ENCODE data around the gene CLDN20.

CLDN20 gene

DNA sequence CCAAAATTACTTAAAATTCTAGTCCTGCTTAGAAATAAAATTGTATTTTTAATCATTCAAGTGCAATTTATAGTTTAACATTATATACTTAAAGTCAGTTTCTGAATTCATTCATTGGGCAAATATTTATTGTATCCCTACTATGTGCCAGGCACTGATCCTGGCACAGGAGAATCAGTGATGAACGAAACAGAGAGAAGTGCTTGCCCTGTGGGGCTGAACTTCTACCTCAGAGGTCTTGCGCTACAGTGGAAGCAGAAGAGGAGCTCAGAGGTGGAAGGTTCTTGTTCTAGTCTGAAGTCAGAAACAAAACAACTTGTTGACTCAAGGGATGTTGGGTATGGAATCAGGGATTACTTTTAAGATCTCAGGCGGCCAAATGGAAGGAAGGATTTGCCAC is 6.0 kb downstream of the CLDN20 start:
- no peak for DNase-seq (ENCODE audit: low read depth)

GRCh38 chr6:155270561-155271091 is 6.8 kb downstream of the CLDN20 start:
- no peak for DNase-seq (ENCODE audit: low read depth)

GRCh38 chr6:155271145-155271544 is 7.3 kb downstream of the CLDN20 start:
- DNase-seq (ENCODE audit: low read depth) = no peak

GRCh38 chr6:155272353-155273232 is 8.8 kb downstream of the CLDN20 start:
- DNase-seq (ENCODE audit: low read depth) = no peak

- DNase-seq (ENCODE audit: low read depth) = no peak
These were observed 9.6 kb downstream of the CLDN20 start for GRCh38 chr6:155273431-155273830.

GRCh38 chr6:155274106-155274505 is 10.3 kb downstream of the CLDN20 start:
- DNase-seq (ENCODE audit: low read depth) = no peak

- DNase-seq (ENCODE audit: low read depth) = no peak
These were observed 10.7 kb downstream of the CLDN20 start for GRCh38 chr6:155274533-155274932.

DNA sequence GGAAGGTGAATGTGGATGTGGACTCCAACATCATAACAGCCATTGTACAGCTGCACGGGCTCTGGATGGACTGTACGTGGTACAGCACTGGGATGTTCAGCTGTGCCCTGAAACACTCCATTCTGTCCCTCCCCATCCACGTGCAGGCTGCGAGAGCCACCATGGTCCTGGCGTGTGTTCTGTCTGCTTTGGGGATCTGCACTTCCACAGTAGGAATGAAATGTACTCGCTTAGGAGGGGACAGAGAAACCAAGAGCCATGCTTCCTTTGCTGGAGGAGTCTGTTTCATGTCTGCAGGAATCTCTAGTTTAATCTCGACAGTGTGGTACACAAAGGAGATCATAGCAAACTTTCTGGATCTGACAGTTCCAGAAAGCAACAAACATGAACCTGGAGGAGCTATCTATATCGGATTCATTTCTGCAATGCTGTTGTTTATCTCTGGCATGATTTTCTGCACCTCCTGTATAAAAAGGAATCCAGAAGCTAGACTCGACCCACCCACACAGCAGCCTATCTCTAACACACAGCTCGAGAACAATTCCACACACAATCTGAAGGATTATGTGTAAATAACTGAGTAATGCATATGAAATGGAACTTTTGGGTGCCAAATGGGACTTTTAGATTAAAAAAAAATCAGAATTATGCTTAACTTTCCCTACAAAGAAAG is 12.1 kb downstream of the CLDN20 start:
- no peak for DNase-seq (ENCODE audit: low read depth)

- no peak for DNase-seq (ENCODE audit: low read depth)
These were observed 12.8 kb downstream of the CLDN20 start for GRCh38 chr6:155276638-155277037.

DNA sequence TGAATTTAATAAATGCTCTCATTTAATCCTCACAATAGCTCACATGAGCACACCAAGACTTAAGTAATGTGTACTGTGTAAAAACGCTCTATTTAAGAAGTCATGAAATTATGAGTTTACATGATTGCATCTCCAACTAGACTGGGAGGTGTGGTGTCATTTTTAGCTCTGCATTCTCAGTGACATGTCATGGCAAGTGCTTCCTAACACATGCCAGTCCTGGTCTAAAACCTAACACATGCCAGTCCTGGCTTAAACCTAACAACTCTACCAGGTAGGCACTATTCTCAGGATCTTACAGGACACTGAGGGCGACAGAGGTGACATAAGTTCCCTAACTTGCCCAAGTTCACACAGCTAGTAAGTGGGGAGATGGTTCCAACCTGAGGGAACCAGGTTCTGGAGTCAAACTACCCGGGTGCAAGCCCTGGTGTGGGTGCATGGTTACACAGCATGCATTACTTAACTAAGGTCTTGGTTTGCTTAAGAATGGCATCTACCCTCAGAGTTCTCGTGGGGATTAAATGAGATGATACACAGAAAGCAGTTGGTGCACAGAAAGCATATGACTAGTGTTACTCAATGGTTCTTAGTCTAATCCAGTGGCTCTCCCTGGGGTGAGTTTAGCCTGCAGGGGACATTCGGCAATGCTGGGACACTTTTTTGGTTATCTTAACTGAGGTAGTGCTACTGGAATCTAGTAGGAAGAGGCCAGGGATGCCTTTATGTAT is 14.7 kb downstream of the CLDN20 start:
- no peak for DNase-seq (ENCODE audit: low read depth)

GRCh38 chr6:155284775-155285174 is 21.0 kb downstream of the CLDN20 start:
- no peak for DNase-seq (ENCODE audit: low read depth)

DNA sequence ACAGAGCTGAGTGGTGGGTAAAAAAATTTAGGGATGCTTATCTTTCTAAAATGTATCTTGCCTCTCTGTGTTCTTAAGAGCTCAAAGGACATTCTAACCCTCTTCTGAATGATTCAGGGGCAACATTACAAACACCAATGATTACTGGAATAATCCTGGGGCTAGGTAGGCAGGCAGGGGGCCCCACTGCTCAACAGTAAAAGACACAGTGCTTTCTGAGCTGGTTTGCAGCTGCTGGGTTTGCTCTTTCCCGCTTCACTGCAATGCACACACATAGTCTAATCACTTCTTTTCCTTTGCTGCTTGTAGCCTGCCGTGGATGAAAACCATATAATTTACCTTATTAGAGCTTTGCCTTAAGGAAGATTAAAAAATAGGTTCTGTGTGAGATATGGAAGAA is 23.9 kb downstream of the CLDN20 start:
- DNase-seq (ENCODE audit: low read depth) = no peak

- no peak for DNase-seq (ENCODE audit: low read depth)
These were observed 26.7 kb downstream of the CLDN20 start for GRCh38 chr6:155290491-155290890.

GRCh38 chr6:155291291-155291690 is 27.5 kb downstream of the CLDN20 start:
- no peak for DNase-seq (ENCODE audit: low read depth)

- DNase-seq (ENCODE audit: low read depth) = no peak
These were observed 28.9 kb downstream of the CLDN20 start for GRCh38 chr6:155292711-155293110.

GRCh38 chr6:155297669-155298068 is 33.9 kb downstream of the CLDN20 start:
- DNase-seq (ENCODE audit: low read depth) = no peak

DNA sequence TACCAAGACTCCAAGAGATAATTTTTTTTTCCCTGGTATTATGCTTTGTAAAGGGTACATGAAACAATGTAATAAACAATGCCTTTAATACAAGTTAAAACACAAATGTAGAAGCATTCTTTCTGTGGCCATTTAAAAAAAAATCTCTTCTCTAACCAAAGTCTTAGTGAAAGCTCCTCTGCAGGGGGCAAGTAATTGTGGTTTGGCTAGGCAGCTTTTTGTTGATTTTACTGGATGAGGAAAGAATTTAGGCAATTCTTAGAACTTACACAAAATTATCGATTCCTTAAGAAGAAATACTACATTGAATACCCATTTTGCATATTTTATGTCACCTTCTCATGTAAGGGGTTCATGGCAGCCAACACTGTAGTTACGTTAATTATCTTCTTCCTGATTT is 38.1 kb downstream of the CLDN20 start:
- DNase-seq (ENCODE audit: low read depth) = no peak

DNA sequence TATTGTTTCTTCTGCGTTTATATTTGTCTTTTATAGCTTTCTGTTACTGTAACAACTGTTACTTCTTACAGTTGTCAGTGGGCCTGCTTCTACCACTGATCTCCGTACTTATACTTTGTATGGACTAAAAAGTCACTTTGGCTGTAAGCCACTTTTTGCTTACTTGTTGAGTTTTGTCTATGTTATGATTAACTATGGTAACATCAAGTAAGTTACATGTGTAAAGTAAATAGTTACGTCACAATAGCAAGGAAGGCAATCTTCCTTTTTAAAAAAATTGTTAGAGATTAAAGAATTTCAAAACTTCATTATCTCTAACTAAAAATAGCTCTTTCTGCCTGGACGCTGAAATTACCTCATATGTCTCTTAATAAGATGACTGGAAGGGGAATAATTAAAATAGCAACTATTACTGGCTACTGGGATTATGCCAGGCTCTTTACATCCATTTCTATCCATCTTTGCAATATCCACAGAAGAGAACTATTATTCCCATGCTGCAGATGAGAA is 39.6 kb downstream of the CLDN20 start:
- no peak for DNase-seq (ENCODE audit: low read depth)

DNA sequence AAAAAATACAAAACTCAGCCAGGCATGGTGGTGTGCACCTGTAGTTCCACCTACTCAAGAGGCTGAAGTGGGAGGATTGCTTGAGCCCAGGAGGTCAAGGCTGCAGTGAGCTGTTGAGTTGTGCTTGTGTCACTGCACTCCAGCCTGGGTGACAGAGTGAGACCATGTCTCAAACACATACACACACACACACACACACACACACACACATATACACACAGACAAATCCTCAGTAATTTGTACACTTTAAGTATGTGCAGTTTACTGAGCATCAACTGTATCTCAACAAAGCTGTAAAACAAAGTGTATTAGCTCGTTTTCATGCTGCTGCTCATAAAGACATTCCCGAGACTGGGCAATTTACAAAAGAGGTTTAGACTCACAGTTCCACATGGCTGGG is 43.1 kb downstream of the CLDN20 start:
- no peak for DNase-seq (ENCODE audit: low read depth)

- no peak for DNase-seq (ENCODE audit: low read depth)
These were observed 45.3 kb downstream of the CLDN20 start for GRCh38 chr6:155309150-155309549.

DNA sequence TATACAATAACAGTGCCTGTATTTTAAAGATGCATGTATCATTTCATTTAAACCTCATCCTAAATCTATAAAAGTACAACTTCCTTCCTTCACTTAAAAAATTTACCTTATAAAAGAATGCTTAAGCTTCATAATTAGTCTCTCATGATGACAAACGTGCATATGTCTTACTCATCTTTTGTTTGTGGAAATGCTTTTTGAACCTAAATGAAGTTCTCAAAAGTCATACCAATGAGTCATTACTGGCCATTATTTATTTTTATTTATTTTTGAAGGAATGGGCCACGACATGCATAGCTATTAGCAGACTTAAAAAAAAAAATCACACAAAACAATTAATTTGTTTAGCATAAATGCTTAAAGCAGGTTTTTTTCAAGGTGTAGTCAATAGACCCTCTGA is 46.8 kb downstream of the CLDN20 start:
- DNase-seq (ENCODE audit: low read depth) = no peak

GRCh38 chr6:155311086-155311485 is 47.3 kb downstream of the CLDN20 start:
- DNase-seq (ENCODE audit: low read depth) = no peak

All from stimulated activated CD8-positive, alpha-beta memory T cell treated with anti-CD3 and anti-CD28 coated beads, Interleukin-12 subunit alpha, Interleukin-12 subunit beta, amount 100 ng/mL, for 1 hour (primary cell).